Right lobe of liver (tissue), 4 donors: ENCODE measurements around the gene KRT6A.

Experiments
- CTCF ChIP-seq, 4 donors: fragments of 200-600 bp in 3 of 4; fragments of 450-650 bp in 1 of 4; IDR thresholded peaks; one replicate each; pipeline versions ENCODE4 v1.5.1 to v1.8.0; 2016 to 2022; ENCODE audit warnings: antibody characterized with exemption in 4 of 4, mild to moderate bottlenecking in 2 of 4
- POLR2A ChIP-seq: fragments of 450-650 bp; IDR thresholded peaks from one replicate; pipeline ENCODE4 v1.6.1; 2017; ENCODE audit warnings: antibody characterized with exemption, mild to moderate bottlenecking
- donor health status: DM: no; HTN: no; CAD: no.
- donor health status: DM: no; HTN: no; CAD: no.
- donor health status: DM: no; HTN: yes; CAD: no.

- TF ChIP-seq CTCF (IDR thresholded peaks at IDR 0.05) (no peak), POLR2A (no peak)
Observed at GRCh38 chr12:52488736-52489135, 4.3 kb downstream of the KRT6A start.
